ENCODE measurements around the gene SCNN1A. TPM values are rescaled to one million over a fixed set of nuclear protein-coding genes. Genes with fewer than 3 reads are reported as not detected.

SCNN1A gene
- total RNA-seq, 1 experiment from 2014 or later = 17.1 TPM

- no peaks in the 10 kb centered on the region for H3K4me1 ChIP-seq (ENCODE audit: control insufficient read depth, insufficient read depth, low read length)
- no peaks in the 10 kb centered on the region for H3K9me3 ChIP-seq (ENCODE audit: control insufficient read depth, insufficient read depth, low read depth, low read length)
- H3K27ac ChIP-seq (ENCODE audit: low read length) = no peak overlapping the region
- POLR2A ChIA-PET = no interaction called here
- H3K36me3 ChIP-seq (ENCODE audit: control insufficient read depth, insufficient read depth, low read length) = no peaks in the 10 kb centered on the region
- intact Hi-C loops (cut with micrococcal nuclease; ENCODE audit: unreplicated experiment) (no loop called here), in situ Hi-C loops (cut with HindIII; ENCODE audit: low pct_unique_long_range_greater_than_20kb, low sequenced_read_pairs) (no loop called here)
- H3K27me3 ChIP-seq (ENCODE audit: control insufficient read depth, insufficient read depth, low read length) = no peaks in the 10 kb centered on the region
- no peak for DNase-seq (ENCODE audit: low read depth, low spot score)
- TF ChIP-seq, protein P1, sequence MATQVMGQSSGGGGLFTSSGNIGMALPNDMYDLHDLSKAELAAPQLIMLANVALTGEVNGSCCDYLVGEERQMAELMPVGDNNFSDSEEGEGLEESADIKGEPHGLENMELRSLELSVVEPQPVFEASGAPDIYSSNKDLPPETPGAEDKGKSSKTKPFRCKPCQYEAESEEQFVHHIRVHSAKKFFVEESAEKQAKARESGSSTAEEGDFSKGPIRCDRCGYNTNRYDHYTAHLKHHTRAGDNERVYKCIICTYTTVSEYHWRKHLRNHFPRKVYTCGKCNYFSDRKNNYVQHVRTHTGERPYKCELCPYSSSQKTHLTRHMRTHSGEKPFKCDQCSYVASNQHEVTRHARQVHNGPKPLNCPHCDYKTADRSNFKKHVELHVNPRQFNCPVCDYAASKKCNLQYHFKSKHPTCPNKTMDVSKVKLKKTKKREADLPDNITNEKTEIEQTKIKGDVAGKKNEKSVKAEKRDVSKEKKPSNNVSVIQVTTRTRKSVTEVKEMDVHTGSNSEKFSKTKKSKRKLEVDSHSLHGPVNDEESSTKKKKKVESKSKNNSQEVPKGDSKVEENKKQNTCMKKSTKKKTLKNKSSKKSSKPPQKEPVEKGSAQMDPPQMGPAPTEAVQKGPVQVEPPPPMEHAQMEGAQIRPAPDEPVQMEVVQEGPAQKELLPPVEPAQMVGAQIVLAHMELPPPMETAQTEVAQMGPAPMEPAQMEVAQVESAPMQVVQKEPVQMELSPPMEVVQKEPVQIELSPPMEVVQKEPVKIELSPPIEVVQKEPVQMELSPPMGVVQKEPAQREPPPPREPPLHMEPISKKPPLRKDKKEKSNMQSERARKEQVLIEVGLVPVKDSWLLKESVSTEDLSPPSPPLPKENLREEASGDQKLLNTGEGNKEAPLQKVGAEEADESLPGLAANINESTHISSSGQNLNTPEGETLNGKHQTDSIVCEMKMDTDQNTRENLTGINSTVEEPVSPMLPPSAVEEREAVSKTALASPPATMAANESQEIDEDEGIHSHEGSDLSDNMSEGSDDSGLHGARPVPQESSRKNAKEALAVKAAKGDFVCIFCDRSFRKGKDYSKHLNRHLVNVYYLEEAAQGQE (IDR thresholded peaks at IDR 0.05; ENCODE audit: insufficient read depth in 1 of 2, low read depth in 2 of 2, low read length in 1 of 2) = no peak
- TF ChIP-seq, protein P2, sequence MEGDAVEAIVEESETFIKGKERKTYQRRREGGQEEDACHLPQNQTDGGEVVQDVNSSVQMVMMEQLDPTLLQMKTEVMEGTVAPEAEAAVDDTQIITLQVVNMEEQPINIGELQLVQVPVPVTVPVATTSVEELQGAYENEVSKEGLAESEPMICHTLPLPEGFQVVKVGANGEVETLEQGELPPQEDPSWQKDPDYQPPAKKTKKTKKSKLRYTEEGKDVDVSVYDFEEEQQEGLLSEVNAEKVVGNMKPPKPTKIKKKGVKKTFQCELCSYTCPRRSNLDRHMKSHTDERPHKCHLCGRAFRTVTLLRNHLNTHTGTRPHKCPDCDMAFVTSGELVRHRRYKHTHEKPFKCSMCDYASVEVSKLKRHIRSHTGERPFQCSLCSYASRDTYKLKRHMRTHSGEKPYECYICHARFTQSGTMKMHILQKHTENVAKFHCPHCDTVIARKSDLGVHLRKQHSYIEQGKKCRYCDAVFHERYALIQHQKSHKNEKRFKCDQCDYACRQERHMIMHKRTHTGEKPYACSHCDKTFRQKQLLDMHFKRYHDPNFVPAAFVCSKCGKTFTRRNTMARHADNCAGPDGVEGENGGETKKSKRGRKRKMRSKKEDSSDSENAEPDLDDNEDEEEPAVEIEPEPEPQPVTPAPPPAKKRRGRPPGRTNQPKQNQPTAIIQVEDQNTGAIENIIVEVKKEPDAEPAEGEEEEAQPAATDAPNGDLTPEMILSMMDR (IDR thresholded peaks at IDR 0.05) = no peak
- no peak for TF ChIP-seq POLR2AphosphoS5 (IDR thresholded peaks at IDR 0.05; ENCODE audit: low read depth, low read length)
- no peak for TF ChIP-seq SIN3A (IDR thresholded peaks at IDR 0.05; ENCODE audit: borderline replicate concordance, insufficient read depth, low read depth, low read length)
- no peak for TF ChIP-seq TCF7L2 (IDR thresholded peaks at IDR 0.05; ENCODE audit: low read depth, low read length)
- CTCF ChIA-PET = no interaction called here
- H3K4me3 ChIP-seq (ENCODE audit: low read depth in 2 of 2, low read length in 2 of 2) = no peak overlapping the region
- ATAC-seq = no peak
- no TSS peak for BruUV-seq (replicated peaks)
These were observed 60.2 kb downstream of the SCNN1A start for GRCh38 chr12:6315184-6315583.

DNA sequence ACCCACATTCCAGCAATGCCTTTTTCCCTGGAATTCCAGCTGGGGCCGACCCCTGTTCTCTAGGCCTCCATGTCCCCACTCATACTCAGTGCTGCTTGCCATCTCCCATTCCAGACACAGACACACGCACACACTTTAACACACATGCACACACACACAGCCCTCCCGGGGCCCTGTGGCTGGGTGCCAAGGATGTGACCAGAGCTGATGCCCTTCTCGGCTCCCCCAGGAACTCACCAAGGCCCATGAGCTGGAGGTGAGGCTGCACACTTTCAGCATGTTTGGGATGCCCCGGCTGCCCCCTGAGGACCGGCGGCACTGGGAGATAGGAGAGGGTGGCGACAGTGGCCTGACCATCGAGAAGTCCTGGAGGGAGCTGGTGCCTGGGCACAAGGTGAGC is 60.6 kb downstream of the SCNN1A start:
- CTCF ChIA-PET = no interaction called here
- POLR2A ChIA-PET = no interaction called here

More for the DNA sequence above, 60.6 kb downstream of the SCNN1A start:
- no peaks in the 10 kb centered on the region for H3K36me3 ChIP-seq (ENCODE audit: control insufficient read depth, insufficient read depth, low read length)
- H3K9me3 ChIP-seq (ENCODE audit: control insufficient read depth, insufficient read depth, low read depth, low read length) = no peaks in the 10 kb centered on the region
- ATAC-seq (no peak), DNase-seq (ENCODE audit: low read depth, low spot score) (no peak)
- H3K4me3 ChIP-seq (ENCODE audit: low read depth in 2 of 2, low read length in 2 of 2) = no peak overlapping the region
- no peaks in the 10 kb centered on the region for H3K4me1 ChIP-seq (ENCODE audit: control insufficient read depth, insufficient read depth, low read length)
- no TSS peak for BruUV-seq (replicated peaks)
- no peak overlapping the region for H3K27ac ChIP-seq (ENCODE audit: low read length)
- no peaks in the 10 kb centered on the region for H3K27me3 ChIP-seq (ENCODE audit: control insufficient read depth, insufficient read depth, low read length)
- intact Hi-C loops (cut with micrococcal nuclease; ENCODE audit: unreplicated experiment) (no loop called here), in situ Hi-C loops (cut with HindIII; ENCODE audit: low pct_unique_long_range_greater_than_20kb, low sequenced_read_pairs) (no loop called here)
- TF ChIP-seq TCF7L2 (IDR thresholded peaks at IDR 0.05; ENCODE audit: low read depth, low read length) (no peak), SIN3A (IDR thresholded peaks at IDR 0.05; ENCODE audit: borderline replicate concordance, insufficient read depth, low read depth, low read length) (no peak), POLR2AphosphoS5 (IDR thresholded peaks at IDR 0.05; ENCODE audit: low read depth, low read length) (no peak)
- TF ChIP-seq, protein P2 (IDR thresholded peaks at IDR 0.05) = no peak
- TF ChIP-seq, protein P1 (IDR thresholded peaks at IDR 0.05; ENCODE audit: insufficient read depth in 1 of 2, low read depth in 2 of 2, low read length in 1 of 2) = no peak
